Measurements from ENCODE around the gene EFNA4. TPM values are rescaled to one million over a fixed set of nuclear protein-coding genes. Genes with fewer than 3 reads are reported as not detected.

Gene EFNA4
- total and polyA plus RNA-seq, 4 donors, result 1.8 to 4.7 (median 3.3) TPM

DNA sequence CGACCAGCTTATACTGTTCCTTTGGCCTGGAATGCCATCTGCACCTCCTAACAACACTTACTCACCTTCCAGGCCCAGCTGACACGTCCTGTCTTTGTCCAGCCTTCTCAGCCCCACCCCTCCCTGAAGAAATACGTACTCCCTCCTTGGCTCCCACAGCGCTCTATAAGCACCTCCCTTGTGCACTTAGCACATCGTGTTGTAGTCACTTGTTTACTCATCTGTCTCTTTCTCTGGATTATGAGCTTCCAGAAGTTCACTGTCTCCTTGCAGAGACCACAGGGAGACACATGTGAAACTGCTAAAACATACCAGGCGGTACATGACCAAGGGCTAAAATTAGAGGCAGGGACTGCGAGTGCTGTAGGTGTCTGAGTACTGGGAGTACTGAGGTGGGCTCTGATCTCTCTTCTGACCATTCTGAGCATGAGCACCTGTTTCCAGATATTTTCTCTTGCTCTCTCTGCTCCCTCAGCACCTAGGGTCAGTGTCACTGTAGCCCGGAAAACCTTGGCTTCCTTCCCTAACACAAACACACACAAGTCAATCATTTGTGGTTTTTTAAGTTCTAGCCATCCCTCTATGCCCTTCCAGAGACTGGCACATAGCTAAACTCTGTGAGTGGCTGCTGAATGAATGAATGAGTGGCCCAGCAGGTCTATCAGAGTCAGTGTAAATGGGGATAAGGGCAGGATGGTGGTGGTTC is 24.8 kb upstream of the EFNA4 start:
- TF ChIP-seq, protein P1, sequence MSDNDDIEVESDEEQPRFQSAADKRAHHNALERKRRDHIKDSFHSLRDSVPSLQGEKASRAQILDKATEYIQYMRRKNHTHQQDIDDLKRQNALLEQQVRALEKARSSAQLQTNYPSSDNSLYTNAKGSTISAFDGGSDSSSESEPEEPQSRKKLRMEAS (IDR thresholded peaks at IDR 0.05), result no peak
- no peak for TF ChIP-seq TAF1 (conservative IDR thresholded peaks at IDR 0.05)
- no peak for TF ChIP-seq FOXA2 (IDR thresholded peaks at IDR 0.05)
- TF ChIP-seq SP1 (IDR thresholded peaks at IDR 0.05), result peak; percentile 27
- no peak for TF ChIP-seq JUND (IDR thresholded peaks at IDR 0.05)
- TF ChIP-seq EGR1 (IDR thresholded peaks at IDR 0.05; ENCODE audit: low read depth in 2 of 2), result no peak
- peak in 1 of 2 donors; percentile 8 for TF ChIP-seq RXRA (IDR thresholded peaks at IDR 0.05)
- peak in 1 of 2 donors; percentile 21 for TF ChIP-seq HNF4A (conservative IDR thresholded peaks at IDR 0.05)
- H3K27ac ChIP-seq (ENCODE audit: low read depth in 1 of 2, low read length in 2 of 2), result peak overlapping the region in 1 of 2 donors; percentile 38

DNA sequence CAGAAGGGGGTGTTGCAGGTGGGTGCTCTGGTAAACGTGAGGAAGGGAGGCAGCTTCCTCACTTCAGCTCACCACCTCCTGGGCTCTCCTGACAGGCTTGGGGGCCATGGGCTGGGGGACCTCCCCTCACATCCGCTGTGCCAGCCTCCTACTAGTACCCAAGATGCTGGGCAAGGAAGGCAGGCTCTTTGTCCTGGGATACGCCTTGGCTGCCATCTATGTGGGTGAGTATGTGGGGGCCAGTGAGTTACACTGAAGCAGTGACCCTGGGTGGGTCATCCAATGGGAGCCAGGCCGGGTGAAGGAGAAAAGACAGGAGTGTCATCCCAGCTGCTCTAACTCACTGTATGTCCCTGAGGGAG is 24.3 kb upstream of the EFNA4 start:
- TF ChIP-seq, protein P1 (IDR thresholded peaks at IDR 0.05), result no peak
- TF ChIP-seq FOXA2 (IDR thresholded peaks at IDR 0.05) (no peak), GABPA (IDR thresholded peaks at IDR 0.05 in 1 of 2, conservative IDR thresholded peaks at IDR 0.05 in 1 of 2) (no peak), RAD21 (IDR thresholded peaks at IDR 0.05) (no peak), REST (IDR thresholded peaks at IDR 0.05) (no peak), SP1 (IDR thresholded peaks at IDR 0.05) (no peak), EGR1 (IDR thresholded peaks at IDR 0.05; ENCODE audit: low read depth in 2 of 2) (no peak), NR2F2 (IDR thresholded peaks at IDR 0.05) (no peak), RXRA (IDR thresholded peaks at IDR 0.05) (no peak), ATF3 (IDR thresholded peaks at IDR 0.05) (no peak), ZBTB33 (IDR thresholded peaks at IDR 0.05) (no peak)
- TF ChIP-seq, protein P2, sequence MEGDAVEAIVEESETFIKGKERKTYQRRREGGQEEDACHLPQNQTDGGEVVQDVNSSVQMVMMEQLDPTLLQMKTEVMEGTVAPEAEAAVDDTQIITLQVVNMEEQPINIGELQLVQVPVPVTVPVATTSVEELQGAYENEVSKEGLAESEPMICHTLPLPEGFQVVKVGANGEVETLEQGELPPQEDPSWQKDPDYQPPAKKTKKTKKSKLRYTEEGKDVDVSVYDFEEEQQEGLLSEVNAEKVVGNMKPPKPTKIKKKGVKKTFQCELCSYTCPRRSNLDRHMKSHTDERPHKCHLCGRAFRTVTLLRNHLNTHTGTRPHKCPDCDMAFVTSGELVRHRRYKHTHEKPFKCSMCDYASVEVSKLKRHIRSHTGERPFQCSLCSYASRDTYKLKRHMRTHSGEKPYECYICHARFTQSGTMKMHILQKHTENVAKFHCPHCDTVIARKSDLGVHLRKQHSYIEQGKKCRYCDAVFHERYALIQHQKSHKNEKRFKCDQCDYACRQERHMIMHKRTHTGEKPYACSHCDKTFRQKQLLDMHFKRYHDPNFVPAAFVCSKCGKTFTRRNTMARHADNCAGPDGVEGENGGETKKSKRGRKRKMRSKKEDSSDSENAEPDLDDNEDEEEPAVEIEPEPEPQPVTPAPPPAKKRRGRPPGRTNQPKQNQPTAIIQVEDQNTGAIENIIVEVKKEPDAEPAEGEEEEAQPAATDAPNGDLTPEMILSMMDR (IDR thresholded peaks at IDR 0.05; ENCODE audit: low read depth, low read length, missing input control), result no peak
- no peak for DNase-seq (ENCODE audit: low spot score)

More for the DNA sequence above, 24.8 kb upstream of the EFNA4 start:
- peaks cover 6 to 26% (median 17%) of the 10 kb centered on the region in 4 donors for H3K4me1 ChIP-seq (ENCODE audit: control insufficient read depth in 4 of 4, insufficient read depth in 4 of 4, low read length in 3 of 4)
- H3K36me3 ChIP-seq (ENCODE audit: control insufficient read depth in 4 of 4, insufficient read depth in 3 of 4, low read depth in 1 of 4, low read length in 3 of 4), result no peaks in the 10 kb centered on the region
- H3K27me3 ChIP-seq (ENCODE audit: control insufficient read depth in 4 of 4, insufficient read depth in 4 of 4, low read length in 3 of 4), result no peaks in the 10 kb centered on the region
- DNase-seq (ENCODE audit: low spot score), result no peak
- no peak overlapping the region for H3K9ac ChIP-seq (ENCODE audit: low read depth in 1 of 2, low read length in 2 of 2)
- WGBS, result 47% methylated on average over 8 of the region's 8 CpGs
- H3K9me3 ChIP-seq (ENCODE audit: control insufficient read depth in 4 of 4, low read length in 3 of 4), result no peaks in the 10 kb centered on the region
- H3K4me3 ChIP-seq (ENCODE audit: low read depth in 1 of 3, low read length in 3 of 3), result no peak overlapping the region

More for the DNA sequence above, 24.3 kb upstream of the EFNA4 start:
- H3K4me3 ChIP-seq (ENCODE audit: low read depth in 1 of 3, low read length in 3 of 3), result no peak overlapping the region
- no peak overlapping the region for H3K9ac ChIP-seq (ENCODE audit: low read depth in 1 of 2, low read length in 2 of 2)
- 81% methylated on average over 4 of the region's 4 CpGs for WGBS
- H3K27ac ChIP-seq (ENCODE audit: low read depth in 1 of 2, low read length in 2 of 2), result peak overlapping the region in 1 of 2 donors; percentile 38
- no peaks in the 10 kb centered on the region for H3K27me3 ChIP-seq (ENCODE audit: control insufficient read depth in 4 of 4, insufficient read depth in 4 of 4, low read length in 3 of 4)
- no peaks in the 10 kb centered on the region for H3K9me3 ChIP-seq (ENCODE audit: control insufficient read depth in 4 of 4, low read length in 3 of 4)
- no peaks in the 10 kb centered on the region for H3K36me3 ChIP-seq (ENCODE audit: control insufficient read depth in 4 of 4, insufficient read depth in 3 of 4, low read depth in 1 of 4, low read length in 3 of 4)
- H3K4me1 ChIP-seq (ENCODE audit: control insufficient read depth in 4 of 4, insufficient read depth in 4 of 4, low read length in 3 of 4), result peaks cover 8 to 32% (median 22%) of the 10 kb centered on the region in 4 donors

Measured in liver (tissue), 9 donors.